ENCODE results near the gene TAF4. TPM values are rescaled to one million over a fixed set of nuclear protein-coding genes. Genes with fewer than 3 reads are reported as not detected.

Gene TAF4
- total RNA-seq, 1 donor from 2014 or later: 9.6 TPM

DNA sequence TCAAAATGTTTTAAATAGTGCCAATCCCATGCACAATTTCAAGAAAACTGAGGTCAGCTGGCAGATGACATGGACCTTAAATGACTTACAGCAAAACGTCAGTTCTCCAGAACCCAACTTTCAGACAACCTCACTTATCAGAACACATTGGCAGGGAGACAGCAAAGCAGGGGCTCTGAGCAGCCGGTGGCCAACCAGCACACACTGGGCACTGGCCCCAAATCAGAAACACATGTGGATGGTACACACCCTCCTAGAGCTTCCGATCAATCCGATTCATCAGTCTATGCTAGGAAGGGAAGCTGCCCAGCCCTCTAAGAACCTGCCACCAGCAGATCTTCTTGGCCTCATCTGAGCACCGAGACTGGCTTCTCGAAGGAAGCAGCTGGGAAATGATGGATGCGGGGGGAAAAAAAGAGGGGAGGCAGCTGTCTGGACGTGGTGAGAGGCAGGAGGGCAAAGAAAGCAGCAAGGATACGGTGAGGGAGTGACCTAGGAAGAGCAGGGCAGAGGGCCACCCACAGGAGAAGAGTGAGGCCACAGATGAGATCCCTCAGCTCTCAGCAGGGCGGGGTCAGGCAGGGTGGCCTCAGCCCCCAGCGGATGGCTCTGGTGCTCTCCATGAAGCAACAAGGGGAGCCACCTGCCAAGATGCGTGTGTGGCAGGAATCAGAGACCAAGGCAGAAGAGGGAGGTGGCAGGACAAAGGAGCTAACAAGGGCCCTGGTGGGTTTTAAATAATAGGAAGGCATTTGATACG lies 32.9 kb downstream of the TAF4 start:
- Histone ChIP-seq H3K9me3 (no peaks in the 10 kb centered on the region), H3K36me3 (no peaks in the 10 kb centered on the region), H3K27me3 (no peaks in the 10 kb centered on the region), H3K4me3 (no peak overlapping the region), H3K27ac (no peak overlapping the region), H3K4me1 (peaks cover 18% of the 10 kb centered on the region)
- TF ChIP-seq, protein P1, sequence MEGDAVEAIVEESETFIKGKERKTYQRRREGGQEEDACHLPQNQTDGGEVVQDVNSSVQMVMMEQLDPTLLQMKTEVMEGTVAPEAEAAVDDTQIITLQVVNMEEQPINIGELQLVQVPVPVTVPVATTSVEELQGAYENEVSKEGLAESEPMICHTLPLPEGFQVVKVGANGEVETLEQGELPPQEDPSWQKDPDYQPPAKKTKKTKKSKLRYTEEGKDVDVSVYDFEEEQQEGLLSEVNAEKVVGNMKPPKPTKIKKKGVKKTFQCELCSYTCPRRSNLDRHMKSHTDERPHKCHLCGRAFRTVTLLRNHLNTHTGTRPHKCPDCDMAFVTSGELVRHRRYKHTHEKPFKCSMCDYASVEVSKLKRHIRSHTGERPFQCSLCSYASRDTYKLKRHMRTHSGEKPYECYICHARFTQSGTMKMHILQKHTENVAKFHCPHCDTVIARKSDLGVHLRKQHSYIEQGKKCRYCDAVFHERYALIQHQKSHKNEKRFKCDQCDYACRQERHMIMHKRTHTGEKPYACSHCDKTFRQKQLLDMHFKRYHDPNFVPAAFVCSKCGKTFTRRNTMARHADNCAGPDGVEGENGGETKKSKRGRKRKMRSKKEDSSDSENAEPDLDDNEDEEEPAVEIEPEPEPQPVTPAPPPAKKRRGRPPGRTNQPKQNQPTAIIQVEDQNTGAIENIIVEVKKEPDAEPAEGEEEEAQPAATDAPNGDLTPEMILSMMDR (IDR thresholded peaks at IDR 0.05): no peak
- TF ChIP-seq POLR2A (IDR thresholded peaks at IDR 0.05) (no peak), POLR2AphosphoS5 (IDR thresholded peaks at IDR 0.05; ENCODE audit: insufficient read depth in 1 of 2, low read depth in 1 of 2) (no peak)
- intact Hi-C loops (cut with DNase I): no loop called here
- no peak for DNase-seq (ENCODE audit: extremely low spot score in 2 of 2)

DNA sequence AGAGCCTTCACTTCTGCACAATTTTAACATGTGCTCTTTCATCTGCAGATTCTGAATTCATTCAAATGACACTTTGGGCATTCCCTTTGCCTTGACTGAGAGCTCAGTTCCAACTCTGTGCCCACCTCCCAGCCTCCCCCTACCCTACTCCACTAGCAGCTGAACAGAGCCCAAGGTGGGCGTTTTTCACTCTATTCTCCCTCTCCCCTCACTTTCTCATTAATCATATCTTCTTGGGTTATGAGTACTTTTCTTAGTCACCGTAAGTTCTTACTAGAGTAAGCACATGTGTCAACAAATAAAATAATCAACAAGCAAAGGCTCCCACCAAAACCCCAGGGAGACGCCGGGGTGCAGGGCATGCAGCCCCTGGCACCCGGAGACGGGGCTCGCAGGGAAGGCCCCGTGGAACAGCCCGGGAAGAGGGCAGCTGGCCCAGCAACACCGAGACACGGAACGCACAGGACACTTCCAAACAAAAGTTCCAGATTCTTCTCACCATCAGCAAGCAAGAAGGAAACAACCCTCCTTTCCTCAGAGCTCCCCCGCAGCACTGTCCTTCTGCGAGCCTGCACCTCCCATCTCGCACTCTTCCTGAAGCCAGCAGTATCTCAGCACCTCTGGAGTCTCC lies 34.1 kb downstream of the TAF4 start:
- Histone ChIP-seq H3K36me3 (no peaks in the 10 kb centered on the region), H3K4me1 (peaks cover 27% of the 10 kb centered on the region), H3K9me3 (no peaks in the 10 kb centered on the region), H3K27ac (no peak overlapping the region), H3K27me3 (no peaks in the 10 kb centered on the region), H3K4me3 (no peak overlapping the region)
- no peak for DNase-seq (ENCODE audit: extremely low spot score in 2 of 2)
- intact Hi-C loops (cut with DNase I): no loop called here
- TF ChIP-seq POLR2A (IDR thresholded peaks at IDR 0.05): no peak

DNA sequence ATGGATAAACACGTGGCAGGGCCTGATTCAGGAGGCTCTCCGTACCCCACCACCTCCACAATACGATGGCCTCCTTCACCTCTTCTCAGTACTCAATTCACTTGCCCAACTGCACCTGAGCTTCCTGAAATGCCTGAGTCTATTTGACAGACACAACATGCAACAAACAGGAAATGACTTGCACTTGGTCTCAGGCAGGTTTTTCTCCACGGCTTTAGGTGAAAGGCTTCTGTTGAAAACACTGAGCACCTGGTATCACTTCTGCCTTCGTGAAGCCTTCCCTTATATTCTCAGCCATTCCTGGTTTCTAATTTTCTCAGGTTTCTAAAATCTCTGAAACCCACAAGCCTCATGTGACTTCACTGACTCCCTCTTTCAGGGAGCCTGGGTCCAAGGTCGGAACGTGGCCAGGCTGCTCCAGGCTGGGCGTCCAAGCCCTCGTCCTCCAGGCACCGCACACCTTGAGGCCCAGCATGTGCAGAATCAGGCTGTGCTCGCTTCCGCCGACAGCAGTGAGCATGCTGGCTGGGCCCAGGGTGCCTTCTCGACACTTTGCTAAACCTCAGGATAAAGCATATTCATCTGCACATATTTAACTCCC lies 34.7 kb downstream of the TAF4 start:
- Histone ChIP-seq H3K4me1 (peaks cover 32% of the 10 kb centered on the region), H3K9me3 (no peaks in the 10 kb centered on the region), H3K4me3 (no peak overlapping the region), H3K27ac (no peak overlapping the region), H3K27me3 (no peaks in the 10 kb centered on the region), H3K36me3 (no peaks in the 10 kb centered on the region)
- no peak for DNase-seq (ENCODE audit: extremely low spot score in 2 of 2)
- TF ChIP-seq POLR2AphosphoS5 (IDR thresholded peaks at IDR 0.05; ENCODE audit: insufficient read depth in 1 of 2, low read depth in 1 of 2) (no peak), POLR2A (IDR thresholded peaks at IDR 0.05) (no peak)
- TF ChIP-seq, protein P1 (IDR thresholded peaks at IDR 0.05): no peak
- intact Hi-C loops (cut with DNase I): no loop called here

DNA sequence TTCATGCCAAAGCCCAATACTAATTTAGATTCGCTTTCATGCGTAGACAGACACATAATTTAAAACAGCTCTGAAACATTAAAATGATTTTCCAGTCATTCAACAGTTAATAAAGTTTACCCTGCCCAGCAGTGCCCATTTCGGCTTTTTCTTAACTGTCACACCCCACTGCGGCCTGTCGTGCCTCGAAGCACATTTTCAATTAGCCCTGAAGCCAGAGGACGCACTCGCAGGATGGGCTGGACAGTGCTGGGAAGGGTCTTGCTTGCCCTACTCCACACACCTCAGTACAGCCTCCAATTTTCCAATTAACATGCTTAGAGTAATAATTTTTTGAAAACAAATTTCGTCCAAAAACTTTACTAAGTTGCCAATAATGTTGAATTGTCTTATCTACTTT lies 35.3 kb downstream of the TAF4 start:
- Histone ChIP-seq H3K4me3 (no peak overlapping the region), H3K27ac (no peak overlapping the region), H3K27me3 (no peaks in the 10 kb centered on the region), H3K9me3 (no peaks in the 10 kb centered on the region), H3K36me3 (no peaks in the 10 kb centered on the region), H3K4me1 (peaks cover 38% of the 10 kb centered on the region)
- no peak for DNase-seq (ENCODE audit: extremely low spot score in 2 of 2)
- intact Hi-C loops (cut with DNase I): no loop called here
- TF ChIP-seq POLR2A (IDR thresholded peaks at IDR 0.05) (no peak), POLR2AphosphoS5 (IDR thresholded peaks at IDR 0.05; ENCODE audit: insufficient read depth in 1 of 2, low read depth in 1 of 2) (no peak)
- TF ChIP-seq, protein P1 (IDR thresholded peaks at IDR 0.05): no peak

DNA sequence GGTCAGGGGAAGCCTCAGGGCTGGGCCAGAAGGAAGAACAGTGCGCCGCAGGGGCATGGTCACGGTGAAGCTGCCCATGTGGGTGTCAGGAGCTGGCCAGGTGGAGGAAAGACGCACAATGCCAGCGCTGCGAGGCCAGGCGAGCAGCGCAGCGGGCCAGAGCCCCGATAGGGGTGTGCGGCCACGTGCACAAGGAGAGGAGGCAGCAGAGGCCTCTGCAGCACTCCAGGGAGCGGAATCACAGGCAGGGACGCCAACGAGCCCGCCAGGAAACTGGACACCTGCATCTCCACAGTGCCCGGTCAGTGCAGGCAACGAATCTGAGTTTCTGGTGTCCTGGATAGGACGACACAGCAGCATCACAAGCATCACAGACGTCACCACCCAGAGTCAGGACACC lies 35.7 kb downstream of the TAF4 start:
- Histone ChIP-seq H3K27ac (no peak overlapping the region), H3K9me3 (no peaks in the 10 kb centered on the region), H3K36me3 (no peaks in the 10 kb centered on the region), H3K4me1 (peaks cover 42% of the 10 kb centered on the region), H3K27me3 (no peaks in the 10 kb centered on the region), H3K4me3 (no peak overlapping the region)
- TF ChIP-seq, protein P1 (IDR thresholded peaks at IDR 0.05): no peak
- TF ChIP-seq POLR2A (IDR thresholded peaks at IDR 0.05) (no peak), POLR2AphosphoS5 (IDR thresholded peaks at IDR 0.05; ENCODE audit: insufficient read depth in 1 of 2, low read depth in 1 of 2) (no peak)
- no peak for DNase-seq (ENCODE audit: extremely low spot score in 2 of 2)
- intact Hi-C loops (cut with DNase I): no loop called here

Data from vagina (tissue), 2 donors.